BE2C (cell line): Measurements from ENCODE around the gene VSIG8.
"Not testable (repeated sequence)": the region's sequence is repeated elsewhere in the genome, so short reads cannot be mapped to it uniquely, and the experiment has no call there.

ENCODE experiments used
- DNase-seq: peaks from one replicate; pipeline ENCODE4 v3.0.0-alpha.2; 2020
- H3K27me3 ChIP-seq: fragments of 250-450 bp; sonication (Bioruptor Pico); 2 replicates; pipeline ENCODE4 v1.5.1; 2020; ENCODE audit warnings: mild to moderate bottlenecking
- H3K36me3 ChIP-seq: fragments of 250-450 bp; sonication (Bioruptor Pico); 2 replicates; pipeline ENCODE4 v1.5.1; 2020; ENCODE audit warnings: mild to moderate bottlenecking
- H3K4me1 ChIP-seq: fragments of 250-450 bp; sonication (Bioruptor Pico); 2 replicates; pipeline ENCODE4 v1.5.1; 2020
- H3K4me3 ChIP-seq: 2 replicates; pipeline ENCODE4 v1.5.1; 2011; ENCODE audit warnings: low read depth, low read length
- H3K9me3 ChIP-seq: fragments of 250-450 bp; sonication (Bioruptor Pico); 2 replicates; pipeline ENCODE4 v1.5.1; 2020
- CTCF ChIP-seq: IDR thresholded peaks from 2 replicates; pipeline ENCODE4 v1.5.1; 2012; ENCODE audit warnings: mild to moderate bottlenecking, low read depth, low read length

Gene VSIG8

DNA sequence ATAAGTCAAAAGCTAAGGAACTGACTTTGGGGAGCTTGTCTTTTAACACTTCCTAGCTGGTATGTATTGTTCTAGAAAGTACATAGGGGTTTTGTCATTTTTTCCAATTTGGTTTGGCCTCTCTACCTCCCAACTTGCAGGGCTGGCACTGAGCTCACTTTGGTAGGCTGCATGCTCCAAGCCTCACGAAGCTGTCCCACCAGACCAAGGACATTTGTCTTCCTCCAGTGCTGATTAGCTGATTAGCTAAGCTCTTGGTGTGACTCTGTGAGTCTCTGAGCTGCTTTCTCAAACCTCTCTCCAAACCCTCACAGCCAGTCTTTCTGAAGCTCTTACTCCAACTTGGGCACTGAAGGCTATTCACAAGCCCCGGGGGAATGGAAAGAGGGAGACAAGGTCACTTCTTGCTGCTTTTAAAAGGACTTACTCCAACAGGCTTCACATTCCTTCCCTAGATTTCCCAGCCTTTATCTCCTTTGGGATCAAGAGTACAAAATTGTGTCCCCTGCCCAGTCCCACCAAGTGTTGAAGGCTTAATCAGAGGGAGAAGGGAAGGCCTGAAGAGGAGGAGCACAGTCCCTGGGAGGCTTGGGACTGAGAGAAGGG lies 38.4 kb upstream of the VSIG8 start:
- no peaks in the 10 kb centered on the region for H3K27me3 ChIP-seq
- peaks cover 7% of the 10 kb centered on the region; the same call in 1 of the 2 replicates for H3K4me1 ChIP-seq
- no peaks in the 10 kb centered on the region for H3K36me3 ChIP-seq
- H3K4me3 ChIP-seq: no peak overlapping the region
- no peak for TF ChIP-seq CTCF
- no peaks in the 10 kb centered on the region for H3K9me3 ChIP-seq
- no peak for DNase-seq

- Histone ChIP-seq H3K36me3 (no peaks in the 10 kb centered on the region), H3K4me3 (peak within 1 kb of the TSS; percentile 38), H3K27me3 (no peaks in the 10 kb centered on the region), H3K4me1 (peaks cover 7% of the 10 kb centered on the region; the same call in 1 of the 2 replicates), H3K9me3 (no peaks in the 10 kb centered on the region)
- DNase-seq: peak; percentile 94
- TF ChIP-seq CTCF: no peak
Measured at GRCh38 chr1:159900086-159900680, 37.7 kb upstream of the VSIG8 start, which contains the start of gene CFAP45. TSS of gene CFAP45 (minus strand) at chr1:159900165. CDS start at chr1:159900098, 67 bp downstream.

- not testable (repeated sequence) for H3K27me3 ChIP-seq, H3K9me3 ChIP-seq, H3K36me3 ChIP-seq, DNase-seq, H3K4me1 ChIP-seq, H3K4me3 ChIP-seq
Measured at GRCh38 chr1:159899634-159900033, 37.2 kb upstream of the VSIG8 start.

GRCh38 chr1:159898527-159898926 lies 36.1 kb upstream of the VSIG8 start:
- no peak for TF ChIP-seq CTCF
- Histone ChIP-seq H3K9me3 (no peaks in the 10 kb centered on the region), H3K27me3 (no peaks in the 10 kb centered on the region), H3K4me1 (peaks cover 7% of the 10 kb centered on the region; the same call in 1 of the 2 replicates), H3K4me3 (no peak overlapping the region), H3K36me3 (no peaks in the 10 kb centered on the region)
- no peak for DNase-seq

DNA sequence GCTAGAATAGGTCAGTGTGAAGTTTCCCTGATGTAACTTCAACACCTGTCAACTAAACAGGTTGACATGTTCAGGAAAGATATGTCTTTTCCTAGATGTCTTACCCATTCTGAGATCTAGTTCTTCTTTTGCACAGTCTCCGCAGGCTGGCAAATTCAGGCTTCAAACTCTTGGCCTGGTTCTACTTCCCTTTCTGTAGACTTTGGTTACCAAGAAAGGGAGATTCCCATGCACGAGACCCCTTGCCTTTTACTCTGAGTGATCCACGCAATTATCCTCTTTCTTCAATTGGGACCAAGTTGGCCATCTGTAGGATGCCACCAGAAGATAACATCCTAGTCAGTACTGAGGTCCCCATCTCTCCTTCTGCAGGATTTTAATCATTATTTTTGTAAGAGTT lies 35.5 kb upstream of the VSIG8 start:
- no peak for DNase-seq
- Histone ChIP-seq H3K36me3 (no peaks in the 10 kb centered on the region), H3K9me3 (no peaks in the 10 kb centered on the region), H3K4me1 (peaks cover 7% of the 10 kb centered on the region; the same call in 1 of the 2 replicates), H3K27me3 (no peaks in the 10 kb centered on the region), H3K4me3 (no peak overlapping the region)
- TF ChIP-seq CTCF: no peak

- no peak overlapping the region for H3K4me3 ChIP-seq
- no peak for TF ChIP-seq CTCF
- H3K4me1 ChIP-seq: peaks cover 7% of the 10 kb centered on the region; the same call in 1 of the 2 replicates
- no peaks in the 10 kb centered on the region for H3K36me3 ChIP-seq
- H3K9me3 ChIP-seq: no peaks in the 10 kb centered on the region
- DNase-seq: no peak
- H3K27me3 ChIP-seq: no peaks in the 10 kb centered on the region
Measured at GRCh38 chr1:159896546-159896930, 34.1 kb upstream of the VSIG8 start.
